Thyroid gland (tissue), 4 donors: ENCODE measurements around the gene IL17RA.

ENCODE experiments used
- POLR2A ChIP-seq, 2 donors: fragments of 450-650 bp; IDR thresholded peaks; one replicate each; pipeline ENCODE4 v1.6.1; 2017; ENCODE audit warnings: antibody characterized with exemption in 2 of 2, mild to moderate bottlenecking in 2 of 2, moderate library complexity in 1 of 2
- TF ChIP-seq, protein P1 (sequence below), 6 experiments: fragments of 200-600 bp in 3 of 6; fragments of 450-650 bp in 3 of 6; sonication (generic) in 3 of 6; IDR thresholded peaks; one replicate each; pipeline ENCODE4 v1.5.1; 2016 to 2019; ENCODE audit warnings: antibody characterized with exemption in 6 of 6, mild to moderate bottlenecking in 2 of 6, inconsistent platforms in 1 of 6, moderate library complexity in 1 of 6

DNA sequence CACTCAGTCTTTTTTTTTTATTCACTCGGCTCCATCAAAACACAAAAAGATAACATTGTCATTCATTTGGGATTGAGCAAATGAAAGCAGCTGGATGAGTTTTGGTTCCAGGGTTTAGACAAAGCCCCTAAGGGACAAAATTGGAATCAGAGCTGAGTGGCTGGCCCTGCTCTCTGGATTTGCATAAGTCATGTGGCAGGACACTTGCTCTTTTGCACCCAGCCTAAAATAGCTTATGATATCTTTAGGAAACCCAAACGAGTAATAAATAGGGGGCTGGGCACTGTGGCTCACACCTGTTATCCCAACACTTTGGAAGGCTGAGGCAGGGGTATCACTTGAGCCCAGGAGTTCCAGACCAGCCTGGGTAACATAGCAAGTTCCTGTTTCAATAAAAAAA is 47.3 kb downstream of the IL17RA start:
- TF ChIP-seq, protein P1, sequence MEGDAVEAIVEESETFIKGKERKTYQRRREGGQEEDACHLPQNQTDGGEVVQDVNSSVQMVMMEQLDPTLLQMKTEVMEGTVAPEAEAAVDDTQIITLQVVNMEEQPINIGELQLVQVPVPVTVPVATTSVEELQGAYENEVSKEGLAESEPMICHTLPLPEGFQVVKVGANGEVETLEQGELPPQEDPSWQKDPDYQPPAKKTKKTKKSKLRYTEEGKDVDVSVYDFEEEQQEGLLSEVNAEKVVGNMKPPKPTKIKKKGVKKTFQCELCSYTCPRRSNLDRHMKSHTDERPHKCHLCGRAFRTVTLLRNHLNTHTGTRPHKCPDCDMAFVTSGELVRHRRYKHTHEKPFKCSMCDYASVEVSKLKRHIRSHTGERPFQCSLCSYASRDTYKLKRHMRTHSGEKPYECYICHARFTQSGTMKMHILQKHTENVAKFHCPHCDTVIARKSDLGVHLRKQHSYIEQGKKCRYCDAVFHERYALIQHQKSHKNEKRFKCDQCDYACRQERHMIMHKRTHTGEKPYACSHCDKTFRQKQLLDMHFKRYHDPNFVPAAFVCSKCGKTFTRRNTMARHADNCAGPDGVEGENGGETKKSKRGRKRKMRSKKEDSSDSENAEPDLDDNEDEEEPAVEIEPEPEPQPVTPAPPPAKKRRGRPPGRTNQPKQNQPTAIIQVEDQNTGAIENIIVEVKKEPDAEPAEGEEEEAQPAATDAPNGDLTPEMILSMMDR (IDR thresholded peaks at IDR 0.05), result no peak
- TF ChIP-seq POLR2A (IDR thresholded peaks at IDR 0.05), result no peak
